ENCODE data around the gene BMPR1B. TPM values are rescaled to one million over a fixed set of nuclear protein-coding genes. Genes with fewer than 3 reads are reported as not detected.

The BMPR1B gene
- total and polyA plus RNA-seq, 9 of the 15 experiments (the other 6 are each of a cell fraction or from before 2014, with no cell fraction given), result 0.01 TPM; not detected in 8

- TF ChIP-seq ZNF407 (IDR thresholded peaks at IDR 0.05; ENCODE audit: low read depth) (no peak), NFE2L1 (tag; IDR thresholded peaks at IDR 0.05; ENCODE audit: borderline replicate concordance, low read depth) (no peak), AFF4 (CRISPR knock-in tag; IDR thresholded peaks at IDR 0.05) (no peak), FOS (IDR thresholded peaks at IDR 0.05; ENCODE audit: extremely low read depth, insufficient read length) (peak; percentile 5), MEF2A (IDR thresholded peaks at IDR 0.05; ENCODE audit: control insufficient read depth, low read depth, low read length) (no peak), ZNF146 (CRISPR knock-in tag; IDR thresholded peaks at IDR 0.05; ENCODE audit: unreplicated experiment) (no peak), MTA1 (IDR thresholded peaks at IDR 0.05; ENCODE audit: borderline replicate concordance) (no peak), EWSR1 (IDR thresholded peaks at IDR 0.05; ENCODE audit: borderline replicate concordance, low read depth, partially characterized antibody) (no peak), DNMT1 (IDR thresholded peaks at IDR 0.05) (no peak), CBFA2T3 (IDR thresholded peaks at IDR 0.05) (peak; percentile 59), SIN3A (IDR thresholded peaks at IDR 0.05; ENCODE audit: borderline replicate concordance in 2 of 2, control insufficient read depth in 1 of 2, low read depth in 2 of 2, low read length in 2 of 2) (no peak), MYNN (IDR thresholded peaks at IDR 0.05) (no peak), MYNN (CRISPR knock-in tag; IDR thresholded peaks at IDR 0.05) (no peak), E2F5 (CRISPR knock-in tag; IDR thresholded peaks at IDR 0.05) (no peak), ZNF3 (CRISPR knock-in tag; IDR thresholded peaks at IDR 0.05) (no peak)
Observed at GRCh38 chr4:94827481-94828110, 69.8 kb downstream of the BMPR1B start (continued).
